WTC11 (cell line): ENCODE measurements around the gene SGCD. TPM values are rescaled to one million over a fixed set of nuclear protein-coding genes. Genes with fewer than 3 reads are reported as not detected.

ENCODE experiments used
- ATAC-seq: fragments of 200-7000 bp; cut with Tn5 transposase; 2 replicates; pipeline ENCODE4 v1.10.0; 2021; ENCODE audit warnings: mild to moderate bottlenecking, moderate library complexity
- CTCF ChIA-PET: fragments of 300-600 bp; sonication (Branson Sonifier 250); formaldehyde crosslinking; loops from one replicate; lab custom pipeline; 2021; ENCODE audit warnings: antibody characterized with exemption; lab: Charles Lee
- POLR2A ChIA-PET: fragments of 350-600 bp; sonication (Branson Sonifier 250); formaldehyde crosslinking; loops from one replicate; lab custom pipeline; 2021; ENCODE audit warnings: antibody characterized with exemption; lab: Charles Lee
- DNase-seq: peaks from one replicate; pipeline ENCODE4 v3.0.0; 2021; ENCODE audit warnings: low spot score
- H3K27ac Mint-ChIP-seq: 2 replicates; pipeline ENCODE4 v1.8.0; 2021; ENCODE audit warnings: mixed read lengths
- H3K27me3 Mint-ChIP-seq: 2 replicates; pipeline ENCODE4 v1.8.0; 2021; ENCODE audit warnings: low read depth, mild to moderate bottlenecking, moderate library complexity, mixed read lengths
- H3K36me3 Mint-ChIP-seq: 2 replicates; pipeline ENCODE4 v1.8.0; 2021; ENCODE audit warnings: mixed read lengths
- H3K4me1 Mint-ChIP-seq: 2 replicates; pipeline ENCODE4 v1.8.0; 2022; ENCODE audit warnings: mixed read lengths
- H3K4me3 Mint-ChIP-seq: 2 replicates; pipeline ENCODE4 v1.8.0; 2021; ENCODE audit warnings: mild to moderate bottlenecking, moderate library complexity, mixed read lengths
- H3K9me3 Mint-ChIP-seq: 2 replicates; pipeline ENCODE4 v1.8.0; 2021; ENCODE audit warnings: mixed read lengths
- ATF2 ChIP-seq: sonication (generic); formaldehyde crosslinking; IDR thresholded peaks from 2 replicates; pipeline ENCODE4 v1.8.1; 2022; ENCODE audit warnings: low read depth, missing genetic modification reagents, borderline replicate concordance
- CBFB ChIP-seq: sonication (generic); formaldehyde crosslinking; IDR thresholded peaks from 2 replicates; pipeline ENCODE4 v1.8.1; 2022; ENCODE audit warnings: mild to moderate bottlenecking, low read depth, missing genetic modification reagents
- FOXK1 ChIP-seq: sonication (generic); formaldehyde crosslinking; IDR thresholded peaks from 2 replicates; pipeline ENCODE4 v1.8.0; 2022; ENCODE audit warnings: mild to moderate bottlenecking, moderate library complexity, missing genetic modification reagents
- GABPB1 ChIP-seq: sonication (generic); formaldehyde crosslinking; IDR thresholded peaks from 2 replicates; pipeline ENCODE4 v1.8.1; 2023; ENCODE audit warnings: mild to moderate bottlenecking, missing genetic modification reagents
- HMGA2 ChIP-seq: fragments of 250-450 bp; sonication (Bioruptor Pico); IDR thresholded peaks from 2 replicates; pipeline ENCODE4 v1.4.0; 2021; ENCODE audit warnings: mild to moderate bottlenecking, moderate library complexity
- MAX ChIP-seq: sonication (generic); formaldehyde crosslinking; IDR thresholded peaks from 2 replicates; pipeline ENCODE4 v1.8.0; 2022; ENCODE audit warnings: mild to moderate bottlenecking, missing genetic modification reagents
- NFATC4 ChIP-seq: fragments of 250-450 bp; sonication (Bioruptor Pico); IDR thresholded peaks from 2 replicates; pipeline ENCODE4 v1.9.0; 2021; ENCODE audit warnings: mild to moderate bottlenecking
- NFYB ChIP-seq: sonication (generic); formaldehyde crosslinking; conservative IDR thresholded peaks from 2 replicates; pipeline ENCODE4 v1.8.0; 2022; ENCODE audit warnings: low read depth, missing genetic modification reagents
- PRDM15 ChIP-seq: sonication (generic); formaldehyde crosslinking; IDR thresholded peaks from 2 replicates; pipeline ENCODE4 v1.8.0; 2022; ENCODE audit warnings: missing genetic modification reagents
- PRRX2 ChIP-seq: fragments of 250-450 bp; sonication (Bioruptor Pico); IDR thresholded peaks from 2 replicates; pipeline ENCODE4 v1.8.0; 2021; ENCODE audit warnings: mild to moderate bottlenecking
- SMAD3 ChIP-seq: sonication (generic); formaldehyde crosslinking; IDR thresholded peaks from 2 replicates; pipeline ENCODE4 v1.8.0; 2022; ENCODE audit warnings: missing genetic modification reagents, mild to moderate bottlenecking, borderline replicate concordance
- SMAD4 ChIP-seq: sonication (generic); formaldehyde crosslinking; IDR thresholded peaks from 2 replicates; pipeline ENCODE4 v1.8.0; 2022; ENCODE audit warnings: mild to moderate bottlenecking, missing genetic modification reagents
- TCF7 ChIP-seq: sonication (generic); formaldehyde crosslinking; IDR thresholded peaks from 2 replicates; pipeline ENCODE4 v1.8.0; 2022; ENCODE audit warnings: mild to moderate bottlenecking, low read depth, missing genetic modification reagents, moderate library complexity
- TEAD1 ChIP-seq: sonication (generic); formaldehyde crosslinking; IDR thresholded peaks from 2 replicates; pipeline ENCODE4 v1.8.0; 2022; ENCODE audit warnings: mild to moderate bottlenecking, missing genetic modification reagents
- TEAD4 ChIP-seq: sonication (generic); formaldehyde crosslinking; IDR thresholded peaks from 2 replicates; pipeline ENCODE4 v1.8.0; 2022; ENCODE audit warnings: mild to moderate bottlenecking, missing genetic modification reagents
- ZNF219 ChIP-seq: sonication (generic); formaldehyde crosslinking; IDR thresholded peaks from 2 replicates; pipeline ENCODE4 v1.8.0; 2023; ENCODE audit warnings: missing genetic modification reagents, mild to moderate bottlenecking, borderline replicate concordance
- ZNF317 ChIP-seq: sonication (generic); formaldehyde crosslinking; IDR thresholded peaks from 2 replicates; pipeline ENCODE4 v1.8.1; 2023; ENCODE audit warnings: low read depth, mild to moderate bottlenecking, moderate library complexity, missing genetic modification reagents, borderline replicate concordance
- ZNF396 ChIP-seq: fragments of 250-450 bp; sonication (Bioruptor Pico); IDR thresholded peaks from 2 replicates; pipeline ENCODE4 v1.8.0; 2021; ENCODE audit warnings: mild to moderate bottlenecking, moderate library complexity, borderline replicate concordance
- total RNA-seq: library from RNA; stranded (reverse); gene quantifications from 3 replicates; pipeline ENCODE4 v1.2.3, GENCODE V29; 2021
- TF ChIP-seq, protein P1 (sequence below): fragments of 250-450 bp; sonication (Bioruptor Pico); IDR thresholded peaks from 2 replicates; pipeline ENCODE4 v1.8.0; 2021; ENCODE audit warnings: mild to moderate bottlenecking
- TF ChIP-seq, protein P2 (sequence below): sonication (generic); formaldehyde crosslinking; IDR thresholded peaks from 2 replicates; pipeline ENCODE4 v1.8.1; 2023; ENCODE audit warnings: mild to moderate bottlenecking, missing genetic modification reagents, moderate library complexity
- TF ChIP-seq, protein P3 (sequence below): sonication (generic); formaldehyde crosslinking; conservative IDR thresholded peaks from 2 replicates; pipeline ENCODE4 v1.8.1; 2022; ENCODE audit warnings: mild to moderate bottlenecking, missing genetic modification reagents
- TF ChIP-seq, protein P4 (sequence below): sonication (generic); formaldehyde crosslinking; IDR thresholded peaks from 2 replicates; pipeline ENCODE4 v1.8.1; 2023; ENCODE audit warnings: mild to moderate bottlenecking, missing genetic modification reagents

Gene SGCD
- total RNA-seq, 1 experiment from 2014 or later = 0.33 TPM

DNA sequence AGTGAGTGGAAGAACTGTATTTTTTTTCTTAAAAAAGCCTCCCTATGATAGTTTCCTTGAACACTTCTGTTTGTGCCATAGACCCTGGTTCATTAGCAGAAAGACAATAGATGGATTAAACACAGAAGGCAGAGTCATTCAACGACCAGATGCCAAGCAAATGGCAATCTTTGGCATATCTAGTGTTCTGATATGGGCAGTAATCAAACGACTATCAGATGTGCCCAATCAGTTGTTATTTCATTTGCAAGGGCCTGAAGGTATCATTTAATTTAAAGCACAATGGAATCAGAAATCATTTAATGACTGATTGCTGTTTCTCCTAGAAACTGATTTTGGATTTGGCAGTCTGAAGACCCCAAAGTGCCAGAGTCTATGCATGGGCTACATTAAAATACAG, 61.3 kb downstream of the SGCD start (continued):
- TF ChIP-seq PRDM15 (CRISPR knock-in tag) = no peak
- TF ChIP-seq, all 79 proteins: peak for 0

DNA sequence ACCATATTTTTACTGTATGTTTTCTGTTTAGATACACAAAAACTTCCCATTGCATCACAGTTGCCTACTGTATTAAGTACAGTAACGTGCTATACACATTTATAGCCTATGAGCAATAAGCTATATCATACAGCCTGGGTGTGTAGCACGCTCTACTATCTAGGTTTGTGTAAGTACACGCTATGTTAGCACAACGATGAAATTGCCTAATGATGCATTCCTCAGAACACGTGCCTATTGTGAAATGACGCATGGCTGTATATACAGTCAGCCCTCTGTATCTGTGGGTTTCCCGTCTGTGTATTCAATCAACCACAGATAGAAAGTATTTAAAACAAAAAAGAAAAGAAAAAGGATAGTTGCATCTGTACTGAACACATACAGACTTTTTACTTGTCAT, 64.2 kb downstream of the SGCD start:
- DNase-seq = no peak
- Mint-ChIP-seq H3K27ac (no peak overlapping the region), H3K4me1 (0 out of 2 replicates have a peak, but pooled peaks cover 3% of the 10 kb centered on the region)
- no peak for TF ChIP-seq ZNF396
- peak; percentile 44; the same call in 1 of the 2 replicates for TF ChIP-seq GABPB1 (CRISPR knock-in tag)
- no peak for TF ChIP-seq NFYB (CRISPR knock-in tag)
- TF ChIP-seq, all 79 proteins: peak for 1
- ChIA-PET POLR2A (no interaction called here), CTCF (no interaction called here)
- H3K36me3 Mint-ChIP-seq = no peaks in the 10 kb centered on the region
- ATAC-seq = no peak
- H3K9me3 Mint-ChIP-seq = no peaks in the 10 kb centered on the region
- H3K4me3 Mint-ChIP-seq = no peak overlapping the region
- no peaks in the 10 kb centered on the region for H3K27me3 Mint-ChIP-seq

GRCh38 chr5:156393980-156394379, 67.0 kb downstream of the SGCD start:
- Mint-ChIP-seq H3K27me3 (no peaks in the 10 kb centered on the region), H3K4me3 (no peak overlapping the region), H3K9me3 (no peaks in the 10 kb centered on the region), H3K4me1 (0 out of 2 replicates have a peak, but pooled peaks cover 3% of the 10 kb centered on the region), H3K27ac (no peak overlapping the region), H3K36me3 (no peaks in the 10 kb centered on the region)
- DNase-seq (no peak), ATAC-seq (no peak)
- TF ChIP-seq ZNF317 (CRISPR knock-in tag) (no peak), TEAD4 (CRISPR knock-in tag) (no peak), SMAD4 (CRISPR knock-in tag) (no peak), SMAD3 (CRISPR knock-in tag) (no peak), ZNF219 (CRISPR knock-in tag) (no peak), NFATC4 (CRISPR knock-in tag) (no peak), TCF7 (CRISPR knock-in tag) (no peak), TEAD1 (CRISPR knock-in tag) (no peak), FOXK1 (no peak), PRRX2 (CRISPR knock-in tag) (no peak), ATF2 (CRISPR knock-in tag) (no peak), MAX (CRISPR knock-in tag) (no peak), CBFB (CRISPR knock-in tag) (no peak), HMGA2 (CRISPR knock-in tag) (no peak), NFYB (CRISPR knock-in tag) (no peak)
- TF ChIP-seq, protein P1, sequence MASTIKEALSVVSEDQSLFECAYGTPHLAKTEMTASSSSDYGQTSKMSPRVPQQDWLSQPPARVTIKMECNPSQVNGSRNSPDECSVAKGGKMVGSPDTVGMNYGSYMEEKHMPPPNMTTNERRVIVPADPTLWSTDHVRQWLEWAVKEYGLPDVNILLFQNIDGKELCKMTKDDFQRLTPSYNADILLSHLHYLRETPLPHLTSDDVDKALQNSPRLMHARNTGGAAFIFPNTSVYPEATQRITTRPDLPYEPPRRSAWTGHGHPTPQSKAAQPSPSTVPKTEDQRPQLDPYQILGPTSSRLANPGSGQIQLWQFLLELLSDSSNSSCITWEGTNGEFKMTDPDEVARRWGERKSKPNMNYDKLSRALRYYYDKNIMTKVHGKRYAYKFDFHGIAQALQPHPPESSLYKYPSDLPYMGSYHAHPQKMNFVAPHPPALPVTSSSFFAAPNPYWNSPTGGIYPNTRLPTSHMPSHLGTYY = no peak
- TF ChIP-seq, protein P2, sequence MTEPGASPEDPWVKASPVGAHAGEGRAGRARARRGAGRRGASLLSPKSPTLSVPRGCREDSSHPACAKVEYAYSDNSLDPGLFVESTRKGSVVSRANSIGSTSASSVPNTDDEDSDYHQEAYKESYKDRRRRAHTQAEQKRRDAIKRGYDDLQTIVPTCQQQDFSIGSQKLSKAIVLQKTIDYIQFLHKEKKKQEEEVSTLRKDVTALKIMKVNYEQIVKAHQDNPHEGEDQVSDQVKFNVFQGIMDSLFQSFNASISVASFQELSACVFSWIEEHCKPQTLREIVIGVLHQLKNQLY (CRISPR knock-in tag) = no peak
- TF ChIP-seq, protein P3, sequence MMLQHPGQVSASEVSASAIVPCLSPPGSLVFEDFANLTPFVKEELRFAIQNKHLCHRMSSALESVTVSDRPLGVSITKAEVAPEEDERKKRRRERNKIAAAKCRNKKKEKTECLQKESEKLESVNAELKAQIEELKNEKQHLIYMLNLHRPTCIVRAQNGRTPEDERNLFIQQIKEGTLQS (CRISPR knock-in tag) = no peak
- TF ChIP-seq, protein P4, sequence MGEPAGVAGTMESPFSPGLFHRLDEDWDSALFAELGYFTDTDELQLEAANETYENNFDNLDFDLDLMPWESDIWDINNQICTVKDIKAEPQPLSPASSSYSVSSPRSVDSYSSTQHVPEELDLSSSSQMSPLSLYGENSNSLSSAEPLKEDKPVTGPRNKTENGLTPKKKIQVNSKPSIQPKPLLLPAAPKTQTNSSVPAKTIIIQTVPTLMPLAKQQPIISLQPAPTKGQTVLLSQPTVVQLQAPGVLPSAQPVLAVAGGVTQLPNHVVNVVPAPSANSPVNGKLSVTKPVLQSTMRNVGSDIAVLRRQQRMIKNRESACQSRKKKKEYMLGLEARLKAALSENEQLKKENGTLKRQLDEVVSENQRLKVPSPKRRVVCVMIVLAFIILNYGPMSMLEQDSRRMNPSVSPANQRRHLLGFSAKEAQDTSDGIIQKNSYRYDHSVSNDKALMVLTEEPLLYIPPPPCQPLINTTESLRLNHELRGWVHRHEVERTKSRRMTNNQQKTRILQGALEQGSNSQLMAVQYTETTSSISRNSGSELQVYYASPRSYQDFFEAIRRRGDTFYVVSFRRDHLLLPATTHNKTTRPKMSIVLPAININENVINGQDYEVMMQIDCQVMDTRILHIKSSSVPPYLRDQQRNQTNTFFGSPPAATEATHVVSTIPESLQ (CRISPR knock-in tag) = no peak
- CTCF ChIA-PET = no interaction called here
- POLR2A ChIA-PET = no interaction called here
